Right lobe of liver (tissue), 6 donors: ENCODE results near the gene CXCL1. TPM values are rescaled to one million over a fixed set of nuclear protein-coding genes. Genes with fewer than 3 reads are reported as not detected.

Source experiments
- ATAC-seq, 4 donors: fragments of 200-7000 bp; cut with Tn5 transposase; one replicate each; pipeline ENCODE4 v1.9.1; 2020; ENCODE audit warnings: mild to moderate bottlenecking in 4 of 4, moderate library complexity in 4 of 4
- DNase-seq, 3 donors: peaks; one replicate each; pipeline ENCODE4 v3.0.0-alpha.2; 2020
- H3K27ac ChIP-seq, 3 donors: fragments of 200-600 bp; one replicate each; pipeline ENCODE4 v1.8.0; 2022
- H3K27me3 ChIP-seq, 2 donors: fragments of 200-600 bp; one replicate each; pipeline ENCODE4 v1.8.0; 2022
- H3K36me3 ChIP-seq, 4 donors: fragments of 200-600 bp; sonication (generic) in 1 of 4; one replicate each; pipeline versions ENCODE4 v1.5.1 to v1.8.0; 2017 to 2022; ENCODE audit warnings: control low read depth in 1 of 4
- H3K4me1 ChIP-seq, 4 donors: fragments of 200-600 bp; sonication (generic) in 1 of 4; one replicate each; pipeline versions ENCODE4 v1.5.1 to v1.8.0; 2017 to 2022; ENCODE audit warnings: control low read depth in 1 of 4
- H3K4me3 ChIP-seq, 3 donors: fragments of 200-600 bp; one replicate each; pipeline ENCODE4 v1.8.0; 2022
- H3K9me3 ChIP-seq, 4 donors: fragments of 200-600 bp; sonication (generic) in 1 of 4; one replicate each; pipeline versions ENCODE4 v1.5.1 to v1.8.0; 2017 to 2022; ENCODE audit warnings: control low read depth in 1 of 4
- CTCF ChIP-seq, 4 donors: fragments of 200-600 bp in 3 of 4; fragments of 450-650 bp in 1 of 4; IDR thresholded peaks; one replicate each; pipeline versions ENCODE4 v1.5.1 to v1.8.0; 2016 to 2022; ENCODE audit warnings: antibody characterized with exemption in 4 of 4, mild to moderate bottlenecking in 2 of 4
- POLR2A ChIP-seq: fragments of 450-650 bp; IDR thresholded peaks from one replicate; pipeline ENCODE4 v1.6.1; 2017; ENCODE audit warnings: antibody characterized with exemption, mild to moderate bottlenecking
- WGBS: methylation state at CpG from one replicate; pipeline ENCODE4 v1.1.6; 2018; ENCODE audit warnings: low coverage, low lambda C conversion rate; ENCODE audit not compliant: insufficient coverage; ENCODE audit errors: missing lambda C conversion rate; 5-methylcytosine and 5-hydroxymethylcytosine counted together
- intact Hi-C, 2 donors: fragments of 100-400 bp; cut with DNase I; formaldehyde crosslinking; loops; one replicate each; pipeline versions ENCODE4 v1.11.2 to v1.14.1; 2022
- total RNA-seq, 6 experiments: library from RNA; depleted of rRNA in 2 of 6; stranded (reverse); fragments of >200 nt in 2 of 6; fragmentation: NEBNext Ultra II Directional in 3 of 6; extraction: Animal tissue kit (Norgen Biotek cat#: 25700) in 3 of 6; gene quantifications; one replicate each; pipeline versions ENCODE4 v1.1.0 to v1.2.4, GENCODE V29; 2016 to 2023
- donor health status: DM: no; HTN: yes; CAD: no.
- donor health status: DM: no; HTN: no; CAD: no.
- donor health status: DM: no; HTN: no; CAD: no.
- donor health status: DM: no; HTN: yes; CAD: no.
- donor health status: DM: no; HTN: yes; CAD: no.

CXCL1 gene
- total RNA-seq, 6 experiments from 2014 or later = 0.42 to 33.1 (median 4.3) TPM

GRCh38 chr4:73885574-73886267 is 16.5 kb downstream of the CXCL1 start:
- no peaks in the 10 kb centered on the region for H3K9me3 ChIP-seq
- TF ChIP-seq CTCF (IDR thresholded peaks at IDR 0.05) (no peak), POLR2A (no peak)
- intact Hi-C loops = no loop called here
- ATAC-seq = no peak
- H3K27me3 ChIP-seq = no peaks in the 10 kb centered on the region
- H3K27ac ChIP-seq = no peak overlapping the region
- H3K4me1 ChIP-seq = no peaks in the 10 kb centered on the region
- WGBS = 86% methylated on average over 3 of the region's 4 CpGs
- no peak overlapping the region for H3K4me3 ChIP-seq
- no peaks in the 10 kb centered on the region for H3K36me3 ChIP-seq
- no peak for DNase-seq

- Histone ChIP-seq H3K27ac (no peak overlapping the region), H3K27me3 (no peaks in the 10 kb centered on the region)
- 50% methylated on average over 4 of the region's 4 CpGs for WGBS
Observed at GRCh38 chr4:73891326-73891725, 22.1 kb downstream of the CXCL1 start.

GRCh38 chr4:73891739-73892405 is 22.7 kb downstream of the CXCL1 start:
- ATAC-seq (peak in 1 of 4 donors; percentile 17), DNase-seq (no peak)
- TF ChIP-seq CTCF (IDR thresholded peaks at IDR 0.05) (no peak), POLR2A (no peak)
- 86% methylated on average over 1 of the region's 1 CpG for WGBS
- Histone ChIP-seq H3K4me3 (no peak overlapping the region), H3K27me3 (no peaks in the 10 kb centered on the region), H3K4me1 (no peaks in the 10 kb centered on the region), H3K36me3 (no peaks in the 10 kb centered on the region), H3K9me3 (no peaks in the 10 kb centered on the region), H3K27ac (no peak overlapping the region)
- intact Hi-C loops = no loop called here

More at GRCh38 chr4:73891326-73891725, 22.1 kb downstream of the CXCL1 start:
- H3K36me3 ChIP-seq = no peaks in the 10 kb centered on the region
- H3K4me3 ChIP-seq = no peak overlapping the region
- H3K9me3 ChIP-seq = no peaks in the 10 kb centered on the region
- no peak for DNase-seq
- TF ChIP-seq POLR2A = no peak
- no peak for TF ChIP-seq CTCF (IDR thresholded peaks at IDR 0.05)
- intact Hi-C loops = no loop called here
- ATAC-seq = no peak
- H3K4me1 ChIP-seq = no peaks in the 10 kb centered on the region

- H3K9me3 ChIP-seq = no peaks in the 10 kb centered on the region
- H3K27me3 ChIP-seq = no peaks in the 10 kb centered on the region
- intact Hi-C loops = no loop called here
- DNase-seq (no peak), ATAC-seq (no peak)
- H3K36me3 ChIP-seq = no peaks in the 10 kb centered on the region
- no peak for TF ChIP-seq CTCF (IDR thresholded peaks at IDR 0.05)
- TF ChIP-seq POLR2A = no peak
- 49% methylated on average over 3 of the region's 3 CpGs for WGBS
- no peak overlapping the region for H3K27ac ChIP-seq
- H3K4me3 ChIP-seq = no peak overlapping the region
- no peaks in the 10 kb centered on the region for H3K4me1 ChIP-seq
Observed at GRCh38 chr4:73892966-73893365, 23.8 kb downstream of the CXCL1 start.
